HG02642 (cell line): ENCODE data around the gene LRRC8A.
"Not testable (repeated sequence)": the region's sequence is repeated elsewhere in the genome, so short reads cannot be mapped to it uniquely, and the experiment has no call there.

Experiments used
- ATAC-seq: cut with Tn5 transposase; IDR thresholded peaks from one replicate; pipeline ENCODE4 v1.9.1; 2021; ENCODE audit warnings: mild to moderate bottlenecking; ENCODE audit not compliant: unreplicated experiment, poor library complexity

The LRRC8A gene

GRCh38 chr9:128918921-128919320, 37.0 kb downstream of the LRRC8A start:
- no peak for ATAC-seq

- ATAC-seq, result no peak
Measured at GRCh38 chr9:128919402-128920089, 37.6 kb downstream of the LRRC8A start.

- ATAC-seq, result no peak
Measured at GRCh38 chr9:128920381-128921058, 38.6 kb downstream of the LRRC8A start, which contains the start of gene PHYHD1. Gene PHYHD1, plus strand, starts transcription at chr9:128920982. Its CDS starts 1,342 bp downstream, at chr9:128922324.

GRCh38 chr9:128921881-128922763, 40.2 kb downstream of the LRRC8A start:
- ATAC-seq, result no peak

GRCh38 chr9:128923493-128923883, 41.6 kb downstream of the LRRC8A start:
- no peak for ATAC-seq

- no peak for ATAC-seq
Measured at GRCh38 chr9:128927731-128928411, 45.9 kb downstream of the LRRC8A start.

GRCh38 chr9:128928624-128929023, 46.7 kb downstream of the LRRC8A start:
- no peak for ATAC-seq

- ATAC-seq, result no peak
Measured at GRCh38 chr9:128929560-128929959, 47.6 kb downstream of the LRRC8A start.

- ATAC-seq, result no peak
Measured at GRCh38 chr9:128933731-128934130, 51.8 kb downstream of the LRRC8A start.

GRCh38 chr9:128936171-128936865, 54.4 kb downstream of the LRRC8A start:
- no peak for ATAC-seq

GRCh38 chr9:128937310-128938165, 55.6 kb downstream of the LRRC8A start:
- ATAC-seq, result no peak

GRCh38 chr9:128940271-128940921, 58.5 kb downstream of the LRRC8A start:
- ATAC-seq, result no peak

- ATAC-seq, result no peak
Measured at GRCh38 chr9:128940946-128941755, 59.2 kb downstream of the LRRC8A start.

- ATAC-seq, result no peak
Measured at GRCh38 chr9:128943832-128944620, 62.1 kb downstream of the LRRC8A start.

GRCh38 chr9:128944966-128945365, 63.0 kb downstream of the LRRC8A start:
- ATAC-seq, result not testable (repeated sequence)

- ATAC-seq, result no peak
Measured at GRCh38 chr9:128945798-128946501, 64.0 kb downstream of the LRRC8A start.
